Measurements from ENCODE around the gene SNX25. TPM values are rescaled to one million over a fixed set of nuclear protein-coding genes. Genes with fewer than 3 reads are reported as not detected.
A peak's percentile ranks its signal among the peaks of the same experiment; 100 is the strongest.
"Not testable (repeated sequence)": the region's sequence is repeated elsewhere in the genome, so short reads cannot be mapped to it uniquely, and the experiment has no call there.

SNX25 gene
- total RNA-seq, 2 experiments from 2014 or later, result 18.9 to 21.6 TPM

GRCh38 chr4:185207466-185207865, 1.9 kb upstream of the SNX25 start:
- no peak overlapping the region for H3K4me3 Mint-ChIP-seq
- peaks cover 2% of the 10 kb centered on the region for H3K36me3 Mint-ChIP-seq
- H3K9me3 Mint-ChIP-seq, result no peaks in the 10 kb centered on the region
- H3K27me3 Mint-ChIP-seq, result no peaks in the 10 kb centered on the region
- DNase-seq, result no peak
- intact Hi-C loops (cut with micrococcal nuclease), result loop anchor here (10.0 kb wide), 1 partner anchor 987 kb away; the partner anchor contains the start of gene CYP4V2
- ChIA-PET CTCF (interaction anchor here (1.6 kb wide), 1 partner anchor 24 kb away, joined by 5 read pairs; no protein-coding TSS in a partner anchor), POLR2A (interaction anchor here (1.5 kb wide), 1 partner anchor 11 kb away, joined by 3 read pairs; no protein-coding TSS in a partner anchor)
- H3K27ac Mint-ChIP-seq, result no peak overlapping the region
- peaks cover 44% of the 10 kb centered on the region for H3K4me1 Mint-ChIP-seq (ENCODE audit: low read depth)

DNA sequence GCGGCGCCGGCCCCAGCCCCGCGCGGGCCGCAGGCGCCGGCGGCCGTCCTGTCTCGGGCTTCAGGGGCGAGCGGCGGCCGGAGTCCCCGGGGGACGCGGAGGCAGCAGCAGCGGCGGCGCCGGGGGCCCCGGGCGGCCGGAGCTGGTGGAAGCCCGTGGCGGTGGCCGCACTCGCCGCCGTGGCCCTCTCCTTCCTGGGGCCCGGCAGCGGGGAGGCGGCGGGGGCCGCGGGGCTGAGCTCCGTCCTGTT, 379 bp downstream of the SNX25 start:
- not testable (repeated sequence) for DNase-seq
- ChIA-PET POLR2A (interaction anchor here (1.8 kb wide), 1 partner anchor 185 kb away, joined by 8 read pairs; the partner anchor contains the start of gene LRP2BP), CTCF (interaction anchor here (1.0 to 2.2 kb wide), 3 partner anchors 26 to 185 kb away, joined by 4 to 10 read pairs (median 4); partner anchors contain the start of gene LRP2BP)

GRCh38 chr4:185210102-185210981, 944 bp downstream of the SNX25 start:
- H3K36me3 Mint-ChIP-seq, result no peaks in the 10 kb centered on the region
- peak overlapping the region; percentile 64 for H3K27ac Mint-ChIP-seq
- H3K4me3 Mint-ChIP-seq, result peak overlapping the region; percentile 88
- POLR2A ChIA-PET, result interaction anchor here (1.0 to 1.8 kb wide), 2 partner anchors 26 to 185 kb away, joined by 3 to 8 read pairs; partner anchors contain the start of gene LRP2BP
- H3K9me3 Mint-ChIP-seq, result no peaks in the 10 kb centered on the region
- intact Hi-C loops (cut with micrococcal nuclease), result loop anchor here (1.0 to 2.0 kb wide), 2 partner anchors 95 to 132 kb away; no protein-coding TSS in a partner anchor
- CTCF ChIA-PET, result interaction anchor here (1.0 to 2.2 kb wide), 3 partner anchors 26 to 185 kb away, joined by 4 to 10 read pairs (median 4); partner anchors contain the start of gene LRP2BP
- no peaks in the 10 kb centered on the region for H3K27me3 Mint-ChIP-seq
- peak; percentile 61 for DNase-seq
- peaks cover 38% of the 10 kb centered on the region for H3K4me1 Mint-ChIP-seq (ENCODE audit: low read depth)

More for the DNA sequence above, 379 bp downstream of the SNX25 start:
- H3K27me3 Mint-ChIP-seq, H3K9me3 Mint-ChIP-seq, H3K4me3 Mint-ChIP-seq, H3K36me3 Mint-ChIP-seq, H3K27ac Mint-ChIP-seq: not testable (repeated sequence)
- H3K4me1 Mint-ChIP-seq (ENCODE audit: low read depth), result peaks cover 44% of the 10 kb centered on the region
- intact Hi-C loops (cut with micrococcal nuclease), result loop anchor here (1.0 to 10.0 kb wide), 5 partner anchors 96 to 985 kb away; partner anchors contain the start of genes ANKRD37, CCDC110 and CYP4V2

DNA sequence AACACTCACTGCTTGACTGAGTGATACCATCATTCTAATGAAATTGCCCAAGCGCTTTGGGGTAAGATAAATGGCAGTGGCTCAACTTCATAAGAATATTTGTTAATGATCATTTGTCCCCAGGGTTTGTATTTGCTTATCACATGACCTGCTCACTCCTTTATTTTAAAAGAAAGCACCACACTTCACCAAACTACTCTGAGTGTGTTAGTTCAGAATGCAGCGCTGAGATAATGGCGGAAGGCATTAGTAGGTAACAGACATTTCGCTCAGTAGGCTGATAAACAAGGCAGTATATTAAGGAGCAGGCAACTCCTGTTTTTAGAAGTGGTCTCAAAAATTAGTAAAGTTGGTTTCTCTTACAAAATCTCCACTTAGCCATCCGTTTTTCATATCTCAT, 1.6 kb downstream of the SNX25 start:
- H3K4me1 Mint-ChIP-seq (ENCODE audit: low read depth), result peaks cover 35% of the 10 kb centered on the region
- CTCF ChIA-PET, result interaction anchor here (0.6 kb wide), 1 partner anchor 261 kb away, joined by 3 read pairs; the partner anchor contains the start of gene CCDC110
- H3K36me3 Mint-ChIP-seq, result no peaks in the 10 kb centered on the region
- peak overlapping the region; percentile 88 for H3K4me3 Mint-ChIP-seq
- H3K27ac Mint-ChIP-seq, result no peak overlapping the region
- POLR2A ChIA-PET, result interaction anchor here (1.0 kb wide), 1 partner anchor 25 kb away, joined by 3 read pairs; no protein-coding TSS in a partner anchor
- intact Hi-C loops (cut with micrococcal nuclease), result loop anchor here (2.0 kb wide), 1 partner anchor 132 kb away; no protein-coding TSS in a partner anchor
- no peak for DNase-seq
- H3K9me3 Mint-ChIP-seq, result no peaks in the 10 kb centered on the region
- H3K27me3 Mint-ChIP-seq, result no peaks in the 10 kb centered on the region

- peak overlapping the region; percentile 88 for H3K4me3 Mint-ChIP-seq
- intact Hi-C loops (cut with micrococcal nuclease), result loop anchor here (2.0 kb wide), 1 partner anchor 131 kb away; no protein-coding TSS in a partner anchor
- peaks cover 37% of the 10 kb centered on the region for H3K4me1 Mint-ChIP-seq (ENCODE audit: low read depth)
- no peaks in the 10 kb centered on the region for H3K9me3 Mint-ChIP-seq
- ChIA-PET CTCF (interaction anchor here (0.6 kb wide), 1 partner anchor 260 kb away, joined by 3 read pairs; the partner anchor contains the start of gene CCDC110), POLR2A (no interaction called here)
- H3K27me3 Mint-ChIP-seq, result no peaks in the 10 kb centered on the region
- no peak for DNase-seq
- no peaks in the 10 kb centered on the region for H3K36me3 Mint-ChIP-seq
- no peak overlapping the region for H3K27ac Mint-ChIP-seq
These were observed 2.2 kb downstream of the SNX25 start for GRCh38 chr4:185211641-185212040.

DNA sequence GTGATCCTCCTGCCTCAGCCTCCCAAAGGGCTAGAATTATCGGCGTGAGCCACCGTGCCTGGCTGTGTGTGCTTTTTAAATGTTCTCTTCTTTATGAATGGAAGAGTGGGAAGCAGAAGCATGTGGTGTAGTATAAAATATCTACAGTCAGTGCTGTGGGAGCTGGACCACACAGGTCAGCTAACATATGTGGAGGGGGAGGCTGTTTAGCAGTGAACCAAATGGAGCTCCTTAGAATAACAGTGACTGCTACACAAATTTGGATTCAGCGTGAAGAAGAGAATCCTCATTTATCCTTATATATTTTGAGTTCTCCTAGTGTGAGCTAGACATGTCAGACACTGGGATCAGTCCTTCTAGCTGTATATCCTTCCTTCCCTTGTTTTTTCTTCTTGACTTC, 3.2 kb downstream of the SNX25 start:
- peaks cover 44% of the 10 kb centered on the region for H3K4me1 Mint-ChIP-seq (ENCODE audit: low read depth)
- H3K4me3 Mint-ChIP-seq, result no peak overlapping the region
- CTCF ChIA-PET, result no interaction called here
- H3K27me3 Mint-ChIP-seq, result no peaks in the 10 kb centered on the region
- H3K36me3 Mint-ChIP-seq, result no peaks in the 10 kb centered on the region
- no peak overlapping the region for H3K27ac Mint-ChIP-seq
- intact Hi-C loops (cut with micrococcal nuclease), result no loop called here
- H3K9me3 Mint-ChIP-seq, result no peaks in the 10 kb centered on the region
- POLR2A ChIA-PET, result no interaction called here
- DNase-seq, result no peak

DNA sequence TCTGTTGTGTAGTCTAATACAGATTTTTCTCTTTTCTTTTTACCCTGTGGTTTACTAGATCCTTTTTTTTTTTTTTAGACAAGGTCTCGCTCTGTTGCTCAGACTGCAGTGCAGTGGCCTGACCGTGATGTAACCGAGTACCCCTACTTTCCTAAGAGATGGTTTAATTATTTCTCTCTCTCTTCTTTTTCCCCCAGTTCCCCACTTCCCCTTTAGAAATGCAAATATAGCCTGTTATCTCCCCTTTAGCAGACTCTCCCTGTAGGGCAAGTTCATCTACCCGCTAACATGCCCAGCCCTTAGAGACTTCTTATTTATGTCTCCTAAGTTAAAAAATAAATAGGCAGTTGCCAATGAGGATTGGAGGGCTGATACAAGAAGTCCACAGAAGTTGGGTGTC, 4.5 kb downstream of the SNX25 start:
- H3K27me3 Mint-ChIP-seq, result no peaks in the 10 kb centered on the region
- no peak overlapping the region for H3K27ac Mint-ChIP-seq
- POLR2A ChIA-PET, result no interaction called here
- intact Hi-C loops (cut with micrococcal nuclease), result no loop called here
- no peak overlapping the region for H3K4me3 Mint-ChIP-seq
- CTCF ChIA-PET, result no interaction called here
- no peak for DNase-seq
- H3K9me3 Mint-ChIP-seq, result no peaks in the 10 kb centered on the region
- H3K4me1 Mint-ChIP-seq (ENCODE audit: low read depth), result peaks cover 45% of the 10 kb centered on the region
- no peaks in the 10 kb centered on the region for H3K36me3 Mint-ChIP-seq

DNA sequence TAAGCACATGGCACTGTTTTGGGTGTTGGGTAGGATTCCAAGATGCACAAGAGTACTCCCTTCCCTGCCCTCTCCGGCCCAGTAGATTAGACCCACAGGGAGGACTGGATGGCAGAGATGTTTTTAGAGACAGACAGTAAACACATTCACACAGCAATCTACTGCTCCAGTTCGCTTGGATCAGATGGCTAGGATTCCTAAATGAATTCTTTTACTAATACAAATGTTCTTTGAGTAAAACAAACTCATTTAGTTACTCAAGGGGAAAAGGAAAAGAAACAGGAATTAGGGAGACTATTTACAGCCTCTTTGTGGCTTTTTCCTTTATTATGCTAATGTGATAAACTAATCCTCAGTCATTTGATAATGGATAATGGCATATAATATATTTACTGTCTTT, 5.9 kb downstream of the SNX25 start:
- Mint-ChIP-seq H3K36me3 (no peaks in the 10 kb centered on the region), H3K9me3 (no peaks in the 10 kb centered on the region), H3K4me1 (ENCODE audit: low read depth) (peaks cover 48% of the 10 kb centered on the region), H3K4me3 (no peak overlapping the region), H3K27me3 (no peaks in the 10 kb centered on the region), H3K27ac (no peak overlapping the region)
- ChIA-PET POLR2A (no interaction called here), CTCF (no interaction called here)
- intact Hi-C loops (cut with micrococcal nuclease), result no loop called here
- DNase-seq, result no peak

DNA sequence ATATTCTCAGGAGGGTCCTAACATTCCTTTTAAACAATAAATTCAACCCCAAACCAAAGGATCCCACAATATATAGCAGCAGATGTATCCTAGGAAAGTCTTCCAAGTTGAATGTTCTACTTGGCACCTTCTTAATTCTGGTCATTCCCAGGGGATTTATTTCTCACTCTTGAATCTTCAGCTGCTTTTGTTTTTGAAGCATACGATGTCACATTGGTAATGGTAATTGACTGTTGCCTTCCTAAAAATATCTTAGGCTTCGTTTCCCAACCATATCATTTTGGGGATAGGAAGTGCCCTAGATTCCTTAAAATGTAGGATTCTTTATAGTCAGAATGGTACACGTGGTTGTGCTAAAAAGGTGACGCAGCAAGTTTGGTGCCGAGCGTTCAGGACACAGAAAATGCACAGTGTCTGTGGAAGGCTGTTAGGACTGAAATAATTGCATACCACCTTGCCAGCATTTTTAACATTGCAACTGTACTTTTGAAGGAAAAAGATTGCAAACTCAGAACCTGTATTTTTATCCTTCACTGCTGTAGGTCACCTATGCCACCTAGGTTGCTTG, 8.1 kb downstream of the SNX25 start:
- H3K4me1 Mint-ChIP-seq (ENCODE audit: low read depth), result peaks cover 34% of the 10 kb centered on the region
- POLR2A ChIA-PET, result no interaction called here
- CTCF ChIA-PET, result interaction anchor here (1.0 to 1.1 kb wide), 2 partner anchors 13 to 31 kb away, joined by 3 to 4 read pairs; no protein-coding TSS in a partner anchor
- DNase-seq, result no peak
- intact Hi-C loops (cut with micrococcal nuclease), result loop anchor here (2.0 kb wide), 2 partner anchors 21 to 29 kb away; no protein-coding TSS in a partner anchor
- H3K27ac Mint-ChIP-seq, result no peak overlapping the region
- H3K27me3 Mint-ChIP-seq, result no peaks in the 10 kb centered on the region
- H3K4me3 Mint-ChIP-seq, result no peak overlapping the region
- peaks cover 5% of the 10 kb centered on the region for H3K36me3 Mint-ChIP-seq
- no peaks in the 10 kb centered on the region for H3K9me3 Mint-ChIP-seq

GRCh38 chr4:185218312-185218711, 8.9 kb downstream of the SNX25 start:
- Mint-ChIP-seq H3K4me3 (no peak overlapping the region), H3K36me3 (peaks cover 5% of the 10 kb centered on the region), H3K27ac (no peak overlapping the region), H3K9me3 (no peaks in the 10 kb centered on the region), H3K4me1 (ENCODE audit: low read depth) (peaks cover 26% of the 10 kb centered on the region), H3K27me3 (no peaks in the 10 kb centered on the region)
- no peak for DNase-seq
- ChIA-PET CTCF (no interaction called here), POLR2A (no interaction called here)
- intact Hi-C loops (cut with micrococcal nuclease), result no loop called here

DNA sequence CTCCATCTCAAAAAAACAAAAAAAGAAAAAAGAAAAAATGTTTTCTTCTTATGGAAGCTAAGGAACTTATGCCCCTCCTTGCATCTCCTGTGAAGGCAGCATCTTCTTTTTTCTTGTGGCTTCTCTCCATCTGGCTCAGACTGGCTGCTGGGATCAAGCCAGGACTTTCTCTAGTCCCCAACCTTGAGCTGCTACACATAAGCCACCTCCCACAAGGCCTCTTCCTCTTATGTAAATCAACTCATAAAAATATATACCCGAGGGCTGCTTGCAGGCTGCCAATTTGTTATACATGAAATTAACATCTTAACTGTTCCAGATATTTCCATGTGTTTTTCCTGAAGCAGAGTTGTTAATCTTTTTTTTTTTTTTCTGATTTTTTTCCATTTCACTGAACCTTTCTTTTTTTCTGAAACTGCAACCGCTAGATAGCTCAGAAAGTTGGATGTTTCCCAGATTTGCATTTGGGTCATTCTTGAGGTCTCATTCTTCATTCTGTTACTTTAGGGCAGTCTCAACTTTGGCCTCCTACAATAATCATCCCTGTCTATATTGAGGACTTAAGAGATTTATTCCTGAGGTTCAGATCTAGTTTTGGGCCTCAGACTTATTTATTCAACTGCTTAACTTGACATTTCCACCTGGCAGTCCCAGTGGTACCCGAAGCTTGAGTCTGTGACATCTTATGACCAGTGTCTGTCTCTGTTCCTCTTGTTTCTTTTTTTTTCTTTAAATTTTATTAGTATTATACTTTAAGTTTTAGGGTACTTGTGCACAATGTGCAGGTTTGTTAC, 10.3 kb downstream of the SNX25 start:
- no peaks in the 10 kb centered on the region for H3K27me3 Mint-ChIP-seq
- no peak overlapping the region for H3K4me3 Mint-ChIP-seq
- intact Hi-C loops (cut with micrococcal nuclease), result no loop called here
- H3K36me3 Mint-ChIP-seq, result peaks cover 5% of the 10 kb centered on the region
- no peaks in the 10 kb centered on the region for H3K9me3 Mint-ChIP-seq
- H3K27ac Mint-ChIP-seq, result no peak overlapping the region
- peaks cover 21% of the 10 kb centered on the region for H3K4me1 Mint-ChIP-seq (ENCODE audit: low read depth)
- no peak for DNase-seq
- ChIA-PET CTCF (interaction anchor here (1.0 kb wide), 1 partner anchor 36 kb away, joined by 3 read pairs; no protein-coding TSS in a partner anchor), POLR2A (no interaction called here)

Data from activated CD4-positive, alpha-beta memory T cell treated with anti-CD3 and anti-CD28 coated beads for 36 hours (primary cell).